ENCODE measurements around the gene PRM2.

The PRM2 gene

GRCh38 chr16:11245988-11246387 lies 30.3 kb downstream of the PRM2 start:
- no peak for DNase-seq

GRCh38 chr16:11245222-11245737 lies 31.0 kb downstream of the PRM2 start:
- no peak for DNase-seq

- no peak for DNase-seq
Observed at GRCh38 chr16:11242658-11243057, 33.6 kb downstream of the PRM2 start.

GRCh38 chr16:11241480-11242204 lies 34.6 kb downstream of the PRM2 start:
- no peak for DNase-seq

- DNase-seq, result no peak
Observed at GRCh38 chr16:11240636-11241473, 35.4 kb downstream of the PRM2 start.

GRCh38 chr16:11239644-11240632 lies 36.3 kb downstream of the PRM2 start:
- no peak for DNase-seq

- no peak for DNase-seq
Observed at GRCh38 chr16:11238272-11239202, 37.7 kb downstream of the PRM2 start.

- peak; percentile 81 to 94 (median 90) for DNase-seq
Observed at GRCh38 chr16:11236461-11237254, 39.6 kb downstream of the PRM2 start.

GRCh38 chr16:11235703-11235991 lies 40.6 kb downstream of the PRM2 start:
- DNase-seq, result no peak

- DNase-seq, result peak; percentile 17 to 70 (median 44)
Observed at GRCh38 chr16:11234884-11235702, 41.2 kb downstream of the PRM2 start.

- DNase-seq, result peak in 1 of 4 experiments; percentile 15
Observed at GRCh38 chr16:11233727-11234376, 42.4 kb downstream of the PRM2 start.

- peak in 3 of 4 experiments; percentile 19 to 54 (median 47) for DNase-seq
Observed at GRCh38 chr16:11232852-11233726, 43.2 kb downstream of the PRM2 start.

- DNase-seq, result no peak
Observed at GRCh38 chr16:11232302-11232851, 43.9 kb downstream of the PRM2 start.

GRCh38 chr16:11231367-11231970 lies 44.8 kb downstream of the PRM2 start:
- DNase-seq, result no peak

- DNase-seq, result no peak
Observed at GRCh38 chr16:11229906-11230305, 46.4 kb downstream of the PRM2 start.

- DNase-seq, result no peak
Observed at GRCh38 chr16:11229432-11229831, 46.8 kb downstream of the PRM2 start.
